DOHH2 (cell line): ENCODE measurements around the gene RPRD1B.

Experiments
- CTCF ChIP-seq: fragments of 200-600 bp; sonication (generic); IDR thresholded peaks from one replicate; pipeline ENCODE4 v1.5.1; 2014; ENCODE audit warnings: antibody characterized with exemption, mild to moderate bottlenecking, low read depth, low read length; ENCODE audit not compliant: poor library complexity, severe bottlenecking
- EZH2phosphoT487 ChIP-seq: fragments of 200-600 bp; sonication (generic); IDR thresholded peaks from 2 replicates; pipeline ENCODE4 v1.6.1; 2017; ENCODE audit warnings: borderline replicate concordance, mild to moderate bottlenecking, antibody characterized with exemption, low read length, moderate library complexity, mixed read lengths

- TF ChIP-seq CTCF (no peak), EZH2phosphoT487 (no peak)
These were observed 36.0 kb upstream of the RPRD1B start for GRCh38 chr20:37997516-37997915.
